Suprapubic skin (tissue), 4 donors: ENCODE measurements around the gene CAMK2D. TPM values are rescaled to one million over a fixed set of nuclear protein-coding genes. Genes with fewer than 3 reads are reported as not detected.
"Not testable (repeated sequence)": the region's sequence is repeated elsewhere in the genome, so short reads cannot be mapped to it uniquely, and the experiment has no call there.

Experiments used
- DNase-seq, 2 donors: peaks; one replicate each; pipeline ENCODE4 v3.0.0-alpha.2; 2019; ENCODE audit warnings: low spot score in 2 of 2
- H3K27ac ChIP-seq: fragments of 200-600 bp; sonication (generic); one replicate; pipeline ENCODE4 v1.5.1; 2019
- H3K27me3 ChIP-seq: fragments of 200-600 bp; sonication (generic); one replicate; pipeline ENCODE4 v1.5.1; 2019
- H3K36me3 ChIP-seq: fragments of 200-600 bp; sonication (generic); one replicate; pipeline ENCODE4 v1.5.1; 2019
- H3K4me1 ChIP-seq: fragments of 200-600 bp; sonication (generic); one replicate; pipeline ENCODE4 v1.5.1; 2019
- H3K4me3 ChIP-seq: fragments of 200-600 bp; sonication (generic); one replicate; pipeline ENCODE4 v1.5.1; 2019; ENCODE audit warnings: mild to moderate bottlenecking
- H3K9me3 ChIP-seq: fragments of 200-600 bp; sonication (generic); one replicate; pipeline ENCODE4 v1.5.1; 2019
- CTCF ChIP-seq, 2 donors: fragments of 200-600 bp in 1 of 2; fragments of 450-650 bp in 1 of 2; sonication (generic) in 1 of 2; IDR thresholded peaks; one replicate each; pipeline ENCODE4 v1.5.1; 2016 to 2019; ENCODE audit warnings: antibody characterized with exemption in 2 of 2, mild to moderate bottlenecking in 1 of 2, moderate library complexity in 1 of 2
- EP300 ChIP-seq: sonication (generic); formaldehyde crosslinking; IDR thresholded peaks from one replicate; pipeline ENCODE4 v1.6.1; 2017; ENCODE audit warnings: antibody characterized with exemption
- POLR2A ChIP-seq, 2 donors: fragments of 450-650 bp; IDR thresholded peaks; one replicate each; pipeline ENCODE4 v1.6.1; 2017; ENCODE audit warnings: antibody characterized with exemption in 2 of 2, mild to moderate bottlenecking in 2 of 2, moderate library complexity in 2 of 2
- POLR2AphosphoS5 ChIP-seq, 3 donors: sonication (generic); formaldehyde crosslinking; IDR thresholded peaks; one replicate each; pipeline ENCODE4 v1.6.1; 2017; ENCODE audit warnings: antibody characterized with exemption in 3 of 3
- WGBS: methylation state at CpG from one replicate; pipeline ENCODE4 v1.1.5; 2018; 5-methylcytosine and 5-hydroxymethylcytosine counted together
- total RNA-seq, 4 donors: library from RNA; depleted of rRNA; stranded (reverse); fragments of >200 nt; gene quantifications; one replicate each; pipeline ENCODE4 v1.1.0, GENCODE V29; 2016

The CAMK2D gene
- total RNA-seq, 4 donors from 2014 or later: 21.5 to 38.2 (median 30.5) TPM

GRCh38 chr4:113687067-113687718, 74.3 kb downstream of the CAMK2D start:
- H3K4me3 ChIP-seq: no peak overlapping the region
- H3K27ac ChIP-seq: no peak overlapping the region
- H3K9me3 ChIP-seq: no peaks in the 10 kb centered on the region
- H3K27me3 ChIP-seq: no peaks in the 10 kb centered on the region
- DNase-seq: no peak
- TF ChIP-seq POLR2A (IDR thresholded peaks at IDR 0.05) (no peak), CTCF (IDR thresholded peaks at IDR 0.05) (no peak), POLR2AphosphoS5 (IDR thresholded peaks at IDR 0.05) (no peak), EP300 (no peak)
- WGBS: 74% methylated on average over 4 of the region's 4 CpGs
- H3K36me3 ChIP-seq: no peaks in the 10 kb centered on the region
- H3K4me1 ChIP-seq: peaks cover 19% of the 10 kb centered on the region

DNA sequence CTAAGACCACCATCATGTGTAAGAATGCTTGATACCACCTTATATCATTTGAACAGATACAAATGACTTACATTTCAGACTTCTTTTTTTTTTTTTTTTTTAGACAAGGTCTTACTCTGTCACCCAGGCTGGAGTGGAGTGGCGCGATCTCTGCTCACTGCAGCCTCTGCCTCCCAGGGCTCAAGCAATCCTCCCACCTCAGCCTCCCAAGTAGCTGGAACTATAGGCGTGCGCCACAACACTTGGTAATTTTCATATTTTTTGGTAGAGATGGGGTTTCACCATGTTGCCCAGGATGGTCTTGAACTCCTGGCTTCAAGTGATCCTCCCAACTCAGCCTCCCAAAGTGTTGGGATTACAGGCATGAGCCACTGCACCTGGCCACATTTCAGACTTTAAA, 76.4 kb downstream of the CAMK2D start:
- H3K27me3 ChIP-seq, H3K36me3 ChIP-seq, H3K9me3 ChIP-seq, DNase-seq, H3K4me3 ChIP-seq: not testable (repeated sequence)
- H3K27ac ChIP-seq: peak overlapping the region; percentile 18
- peaks cover 19% of the 10 kb centered on the region for H3K4me1 ChIP-seq
- WGBS: 90% methylated on average over 4 of the region's 4 CpGs

DNA sequence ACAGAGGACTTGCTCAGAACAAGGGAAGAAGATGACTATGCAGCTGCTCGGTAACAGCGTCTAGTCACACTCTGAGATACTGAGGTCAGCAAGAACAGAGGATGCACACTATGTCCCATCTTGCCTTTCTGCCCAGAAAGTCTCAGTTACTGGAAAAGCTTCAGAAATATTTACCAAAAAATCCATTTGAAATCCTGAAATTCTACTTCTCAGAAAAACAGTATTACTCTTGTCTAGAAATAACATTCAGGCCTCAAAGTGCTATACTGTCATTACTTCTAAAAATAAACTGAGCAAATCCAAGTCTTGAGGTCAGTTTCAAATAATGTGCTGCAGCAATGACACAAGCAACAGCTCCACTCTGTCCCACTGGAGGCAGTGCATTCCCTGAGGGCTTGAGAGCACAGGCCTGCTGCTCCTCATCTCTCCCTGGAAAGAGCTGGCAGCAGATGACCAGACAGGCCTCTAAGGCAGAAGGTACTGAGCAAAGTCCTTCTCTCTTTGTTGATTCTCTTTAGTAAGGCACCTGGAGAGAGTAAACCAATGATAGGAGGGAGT, 76.9 kb downstream of the CAMK2D start:
- peak overlapping the region; percentile 51 for H3K27ac ChIP-seq
- H3K9me3 ChIP-seq: no peaks in the 10 kb centered on the region
- TF ChIP-seq CTCF (IDR thresholded peaks at IDR 0.05): no peak
- TF ChIP-seq POLR2A (IDR thresholded peaks at IDR 0.05): no peak
- no peak for TF ChIP-seq POLR2AphosphoS5 (IDR thresholded peaks at IDR 0.05)
- no peak for TF ChIP-seq EP300
- no peak for DNase-seq
- 45% methylated on average over 2 of the region's 2 CpGs for WGBS
- no peak overlapping the region for H3K4me3 ChIP-seq
- H3K27me3 ChIP-seq: no peaks in the 10 kb centered on the region
- no peaks in the 10 kb centered on the region for H3K36me3 ChIP-seq
- H3K4me1 ChIP-seq: peaks cover 19% of the 10 kb centered on the region

GRCh38 chr4:113682730-113683537, 78.6 kb downstream of the CAMK2D start:
- DNase-seq: no peak
- H3K4me1 ChIP-seq: peaks cover 23% of the 10 kb centered on the region
- 84% methylated on average over 4 of the region's 4 CpGs for WGBS
- no peaks in the 10 kb centered on the region for H3K27me3 ChIP-seq
- TF ChIP-seq POLR2AphosphoS5 (IDR thresholded peaks at IDR 0.05): no peak
- no peak for TF ChIP-seq EP300
- TF ChIP-seq CTCF (IDR thresholded peaks at IDR 0.05): no peak
- TF ChIP-seq POLR2A (IDR thresholded peaks at IDR 0.05): no peak
- no peaks in the 10 kb centered on the region for H3K36me3 ChIP-seq
- H3K9me3 ChIP-seq: no peaks in the 10 kb centered on the region
- no peak overlapping the region for H3K4me3 ChIP-seq
- H3K27ac ChIP-seq: no peak overlapping the region

DNA sequence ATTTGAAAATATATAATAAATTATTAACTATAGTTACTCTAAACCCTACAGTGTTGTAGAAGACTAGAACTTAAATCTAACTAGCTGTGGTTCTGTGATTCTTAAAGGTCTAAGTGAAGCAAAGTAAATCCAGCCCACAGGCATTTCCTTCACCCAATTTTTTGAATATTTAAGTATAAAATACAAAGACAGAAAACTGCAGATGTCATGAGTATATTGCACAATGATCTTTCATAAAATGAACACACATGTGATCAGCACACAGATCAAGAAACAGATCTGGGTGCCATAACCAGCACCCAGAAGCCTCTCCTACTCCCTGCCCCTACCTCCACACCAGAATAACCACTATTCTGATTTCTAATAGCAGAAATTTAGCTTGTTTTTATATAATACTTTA, 82.9 kb downstream of the CAMK2D start:
- H3K36me3 ChIP-seq: no peaks in the 10 kb centered on the region
- no peak overlapping the region for H3K4me3 ChIP-seq
- DNase-seq: no peak
- no peaks in the 10 kb centered on the region for H3K9me3 ChIP-seq
- H3K27me3 ChIP-seq: no peaks in the 10 kb centered on the region
- no peak overlapping the region for H3K27ac ChIP-seq
- H3K4me1 ChIP-seq: peaks cover 26% of the 10 kb centered on the region
- TF ChIP-seq EP300 (no peak), POLR2A (IDR thresholded peaks at IDR 0.05) (no peak), POLR2AphosphoS5 (IDR thresholded peaks at IDR 0.05) (no peak)

GRCh38 chr4:113677325-113677724, 84.2 kb downstream of the CAMK2D start:
- no peak for DNase-seq
- Histone ChIP-seq H3K36me3 (no peaks in the 10 kb centered on the region), H3K9me3 (no peaks in the 10 kb centered on the region), H3K4me1 (peaks cover 24% of the 10 kb centered on the region), H3K27ac (no peak overlapping the region), H3K27me3 (no peaks in the 10 kb centered on the region), H3K4me3 (no peak overlapping the region)
- WGBS: 68% methylated on average over 4 of the region's 4 CpGs
- no peak for TF ChIP-seq CTCF (IDR thresholded peaks at IDR 0.05)
- no peak for TF ChIP-seq POLR2A (IDR thresholded peaks at IDR 0.05)
- no peak for TF ChIP-seq EP300
- no peak for TF ChIP-seq POLR2AphosphoS5 (IDR thresholded peaks at IDR 0.05)
